SK-N-SH (cell line): Measurements from ENCODE around the gene PCLO. TPM values are rescaled to one million over a fixed set of nuclear protein-coding genes. Genes with fewer than 3 reads are reported as not detected.

ENCODE experiments used
- CTCF ChIA-PET: fragments of 300-600, 350-600 bp; formaldehyde crosslinking; extraction: SDS; loops from one replicate; lab custom pipeline; 2021; lab: Yijun Ruan, JAX
- POLR2A ChIA-PET: fragments of 350-600 bp; sonication (Branson Sonifier 250); formaldehyde crosslinking; extraction: SDS; loops from one replicate; lab custom pipeline; 2020; ENCODE audit warnings: antibody characterized with exemption, inconsistent platforms; lab: Yijun Ruan, JAX
- DNase-seq: peaks from one replicate; pipeline ENCODE4 v3.0.0; 2012
- H2AFZ ChIP-seq: fragments of 200-600 bp; sonication (generic); 2 replicates; pipeline ENCODE4 v1.8.1; 2016; ENCODE audit warnings: antibody characterized with exemption, mild to moderate bottlenecking, low read depth
- H3F3A ChIP-seq: fragments of 200-600 bp; sonication (generic); replicated peaks from 2 replicates; pipeline ENCODE3; 2016; ENCODE audit warnings: antibody characterized with exemption, mild to moderate bottlenecking; ENCODE audit not compliant: insufficient read depth
- H3K27ac ChIP-seq, 2 experiments: fragments of 200-500 bp in 1 of 2; fragments of 200-600 bp in 1 of 2; sonication (Bioruptor generic) in 1 of 2; sonication (generic), shearing (Covaris generic) in 1 of 2; 2 replicates each; pipeline versions ENCODE4 v1.5.1 to v1.6.1; 2014 to 2016; ENCODE audit warnings: low read depth in 2 of 2, inconsistent platforms in 1 of 2, low read length in 1 of 2, mild to moderate bottlenecking in 1 of 2, mixed read lengths in 1 of 2
- H3K27me3 ChIP-seq: fragments of 200-600 bp; sonication (generic), shearing (Covaris generic); 2 replicates; pipeline ENCODE4 v1.6.1; 2016; ENCODE audit warnings: mixed run types; ENCODE audit not compliant: insufficient read depth
- H3K36me3 ChIP-seq, 2 experiments: fragments of 200-500 bp in 1 of 2; fragments of 200-600 bp in 1 of 2; sonication (Bioruptor generic) in 1 of 2; sonication (generic) in 1 of 2; replicated peaks in 1 of 2; 2 replicates each; pipeline versions ENCODE3 to v1.5.1; 2014 to 2016; ENCODE audit warnings: low read length in 1 of 2, mild to moderate bottlenecking in 1 of 2; ENCODE audit not compliant: insufficient read depth in 2 of 2, control insufficient read depth in 1 of 2
- H3K4me1 ChIP-seq, 2 experiments: fragments of 200-500 bp in 1 of 2; fragments of 200-600 bp in 1 of 2; sonication (Bioruptor generic) in 1 of 2; sonication (generic), shearing (Covaris generic) in 1 of 2; 2 replicates each; pipeline versions ENCODE4 v1.5.1 to v1.6.1; 2014 to 2016; ENCODE audit warnings: low read depth in 1 of 2, low read length in 1 of 2, mixed run types in 1 of 2; ENCODE audit not compliant: insufficient read depth in 2 of 2, control insufficient read depth in 1 of 2
- H3K4me2 ChIP-seq: fragments of 200-600 bp; sonication (generic), shearing (Covaris generic); 2 replicates; pipeline ENCODE4 v1.6.1; 2017; ENCODE audit warnings: mixed run types
- H3K4me3 ChIP-seq, 2 experiments: fragments of 200-500 bp in 1 of 2; fragments of 200-600 bp in 1 of 2; sonication (Bioruptor generic) in 1 of 2; sonication (generic), shearing (Covaris generic) in 1 of 2; 2 replicates each; pipeline versions ENCODE4 v1.5.1 to v1.8.1; 2014 to 2016; ENCODE audit warnings: low read depth in 2 of 2, inconsistent platforms in 1 of 2, low read length in 1 of 2, mild to moderate bottlenecking in 1 of 2, mixed read lengths in 1 of 2, moderate library complexity in 1 of 2
- H3K79me2 ChIP-seq: fragments of 200-600 bp; sonication (generic); 2 replicates; pipeline ENCODE4 v1.8.1; 2017; ENCODE audit warnings: mild to moderate bottlenecking; ENCODE audit not compliant: insufficient read depth
- H3K9ac ChIP-seq: fragments of 200-600 bp; sonication (generic); 2 replicates; pipeline ENCODE4 v1.6.1; 2017; ENCODE audit warnings: mixed run types
- H3K9me2 ChIP-seq: fragments of 200-600 bp; sonication (generic); 2 replicates; pipeline ENCODE4 v1.6.1; 2017; ENCODE audit warnings: mixed run types
- H3K9me3 ChIP-seq: fragments of 200-600 bp; sonication (generic); 2 replicates; pipeline ENCODE4 v1.6.1; 2017; ENCODE audit warnings: mixed run types, mild to moderate bottlenecking, moderate library complexity
- H4K20me1 ChIP-seq: fragments of 200-600 bp; sonication (generic); 2 replicates; pipeline ENCODE4 v1.6.1; 2017; ENCODE audit warnings: mild to moderate bottlenecking, mixed run types; ENCODE audit not compliant: insufficient read depth
- ELF1 ChIP-seq: IDR thresholded peaks from 2 replicates; pipeline ENCODE4 v1.4.0; 2012
- EP300 ChIP-seq, 2 experiments: IDR thresholded peaks; 2 replicates each; pipeline versions ENCODE4 v1.4.0 to v1.6.1; 2012; ENCODE audit warnings: borderline replicate concordance in 1 of 2, low read depth in 1 of 2, low read length in 1 of 2
- FOSL2 ChIP-seq: IDR thresholded peaks from 2 replicates; pipeline ENCODE4 v1.4.0; 2012; ENCODE audit warnings: low read depth, mild to moderate bottlenecking, moderate library complexity, borderline replicate concordance
- FOXM1 ChIP-seq: IDR thresholded peaks from 2 replicates; pipeline ENCODE4 v1.4.0; 2012; ENCODE audit warnings: low read depth, mild to moderate bottlenecking
- GATA2 ChIP-seq: sonication (generic); formaldehyde crosslinking; IDR thresholded peaks from 2 replicates; pipeline ENCODE4 v1.5.0; 2020; ENCODE audit warnings: mild to moderate bottlenecking, missing genetic modification reagents
- JUND ChIP-seq: IDR thresholded peaks from 2 replicates; pipeline ENCODE4 v1.4.0; 2012
- MEF2A ChIP-seq: IDR thresholded peaks from 2 replicates; pipeline ENCODE4 v1.4.0; 2012; ENCODE audit warnings: low read depth, borderline replicate concordance
- NRF1 ChIP-seq: IDR thresholded peaks from 2 replicates; pipeline ENCODE4 v1.6.1; 2012; ENCODE audit warnings: low read depth, mild to moderate bottlenecking, low read length
- RAD21 ChIP-seq: IDR thresholded peaks from 2 replicates; pipeline ENCODE4 v1.6.1; 2012; ENCODE audit warnings: mild to moderate bottlenecking, low read length
- RCOR1 ChIP-seq: fragments of 150-350 bp; IDR thresholded peaks from 2 replicates; pipeline ENCODE4 v1.6.1; 2017; ENCODE audit warnings: antibody characterized with exemption, low read length
- RFX5 ChIP-seq: IDR thresholded peaks from 2 replicates; pipeline ENCODE4 v1.6.1; 2012; ENCODE audit warnings: mild to moderate bottlenecking, improper control_type of control experiment, low read length
- TAF1 ChIP-seq: IDR thresholded peaks from 2 replicates; pipeline ENCODE4 v1.6.1; 2012; ENCODE audit warnings: low read depth, mild to moderate bottlenecking, low read length, moderate library complexity, borderline replicate concordance
- USF1 ChIP-seq: IDR thresholded peaks from 2 replicates; pipeline ENCODE4 v1.4.0; 2012; ENCODE audit warnings: low read depth, borderline replicate concordance
- WGBS: methylation state at CpG from one replicate; pipeline ENCODE4 v1.1.6; 2017; ENCODE audit warnings: low lambda C conversion rate; 5-methylcytosine and 5-hydroxymethylcytosine counted together
- polyA plus RNA-seq, 3 experiments: library from polyadenylated mRNA; depleted of rRNA; stranded (reverse); fragments of >200 nt; gene quantifications; 2 replicates each; pipeline ENCODE4 v1.2.3, GENCODE V29; 2012
- TF ChIP-seq, protein P1 (sequence below): fragments of 200-600 bp; sonication (generic); IDR thresholded peaks from 2 replicates; pipeline ENCODE4 v1.6.1; 2017; ENCODE audit warnings: antibody characterized with exemption, mild to moderate bottlenecking, moderate library complexity

The PCLO gene
- polyA plus RNA-seq, 1 of the 3 experiments (the other 2 are of a cell fraction), result 0.51 TPM

- H3K4me1 ChIP-seq, result peaks cover 0 to 4% of the 10 kb centered on the region in 2 experiments; a peak in 2 of 4 replicates
- CTCF ChIA-PET, result interaction anchor here (0.6 to 1.6 kb wide), 5 partner anchors 15 to 491 kb away, joined by 3 read pairs; no protein-coding TSS in a partner anchor
- no peaks in the 10 kb centered on the region for H3K36me3 ChIP-seq
- no peak overlapping the region for H3K27ac ChIP-seq
- H3K4me3 ChIP-seq, result no peak overlapping the region
- no peaks in the 10 kb centered on the region for H3K79me2 ChIP-seq
- TF ChIP-seq MEF2A, result no peak
- TF ChIP-seq, all 33 proteins: peak for 0
- WGBS, result 45% methylated on average over 1 of the region's 1 CpG
- H3K9ac ChIP-seq, result no peak overlapping the region
- no peaks in the 10 kb centered on the region for H3K9me2 ChIP-seq
- H2AFZ ChIP-seq, result no peak overlapping the region
- no peak overlapping the region for H3K4me2 ChIP-seq
- DNase-seq, result no peak
- no peaks in the 10 kb centered on the region for H3F3A ChIP-seq
- POLR2A ChIA-PET, result no interaction called here
- H3K9me3 ChIP-seq, result no peaks in the 10 kb centered on the region
- no peaks in the 10 kb centered on the region for H4K20me1 ChIP-seq
- no peaks in the 10 kb centered on the region for H3K27me3 ChIP-seq
Observed at GRCh38 chr7:83020161-83020560, 142.5 kb downstream of the PCLO start.

GRCh38 chr7:83015916-83016315 is 146.8 kb downstream of the PCLO start:
- no peak for TF ChIP-seq FOSL2
- TF ChIP-seq, protein P1, sequence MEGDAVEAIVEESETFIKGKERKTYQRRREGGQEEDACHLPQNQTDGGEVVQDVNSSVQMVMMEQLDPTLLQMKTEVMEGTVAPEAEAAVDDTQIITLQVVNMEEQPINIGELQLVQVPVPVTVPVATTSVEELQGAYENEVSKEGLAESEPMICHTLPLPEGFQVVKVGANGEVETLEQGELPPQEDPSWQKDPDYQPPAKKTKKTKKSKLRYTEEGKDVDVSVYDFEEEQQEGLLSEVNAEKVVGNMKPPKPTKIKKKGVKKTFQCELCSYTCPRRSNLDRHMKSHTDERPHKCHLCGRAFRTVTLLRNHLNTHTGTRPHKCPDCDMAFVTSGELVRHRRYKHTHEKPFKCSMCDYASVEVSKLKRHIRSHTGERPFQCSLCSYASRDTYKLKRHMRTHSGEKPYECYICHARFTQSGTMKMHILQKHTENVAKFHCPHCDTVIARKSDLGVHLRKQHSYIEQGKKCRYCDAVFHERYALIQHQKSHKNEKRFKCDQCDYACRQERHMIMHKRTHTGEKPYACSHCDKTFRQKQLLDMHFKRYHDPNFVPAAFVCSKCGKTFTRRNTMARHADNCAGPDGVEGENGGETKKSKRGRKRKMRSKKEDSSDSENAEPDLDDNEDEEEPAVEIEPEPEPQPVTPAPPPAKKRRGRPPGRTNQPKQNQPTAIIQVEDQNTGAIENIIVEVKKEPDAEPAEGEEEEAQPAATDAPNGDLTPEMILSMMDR, result no peak
- no peak for TF ChIP-seq USF1
- TF ChIP-seq TAF1, result no peak
- no peak for TF ChIP-seq RAD21
- no peak for TF ChIP-seq RFX5
- no peak for TF ChIP-seq JUND
- 38% methylated on average over 2 of the region's 2 CpGs for WGBS
- no peak for DNase-seq
- Histone ChIP-seq H3K79me2 (no peaks in the 10 kb centered on the region), H3K4me1 (peaks cover 0 to 4% of the 10 kb centered on the region in 2 experiments; a peak in 2 of 4 replicates), H3K27ac (no peak overlapping the region), H3K4me2 (no peak overlapping the region), H3K4me3 (no peak overlapping the region), H3K36me3 (no peaks in the 10 kb centered on the region), H3K9ac (no peak overlapping the region), H2AFZ (no peak overlapping the region), H3K27me3 (no peaks in the 10 kb centered on the region), H3K9me2 (no peaks in the 10 kb centered on the region), H3K9me3 (no peaks in the 10 kb centered on the region), H4K20me1 (no peaks in the 10 kb centered on the region), H3F3A (no peaks in the 10 kb centered on the region)
- CTCF ChIA-PET, result no interaction called here
- POLR2A ChIA-PET, result no interaction called here

DNA sequence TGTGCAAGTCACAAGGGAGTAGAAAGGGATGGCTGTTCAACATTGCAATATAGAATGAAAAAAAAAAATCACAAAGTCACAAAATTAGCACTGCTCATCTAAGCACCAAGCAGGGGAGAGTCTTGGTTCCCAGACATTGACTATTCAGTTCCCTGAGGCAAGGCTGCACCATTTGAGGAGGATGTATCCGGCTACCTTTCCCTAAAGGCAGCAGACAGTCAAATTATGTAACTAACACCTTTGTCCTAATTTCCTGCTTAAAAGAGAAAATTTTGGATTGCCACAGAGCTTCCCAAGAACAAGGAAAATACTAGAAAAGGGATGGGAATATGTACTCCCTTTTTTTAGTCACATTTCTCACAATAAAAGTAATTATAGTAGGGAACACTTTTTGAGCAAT is 148.1 kb downstream of the PCLO start:
- Histone ChIP-seq H3K9me3 (no peaks in the 10 kb centered on the region), H3K27me3 (no peaks in the 10 kb centered on the region), H3K27ac (no peak overlapping the region), H4K20me1 (no peaks in the 10 kb centered on the region), H3K4me1 (peaks cover 0 to 4% of the 10 kb centered on the region in 2 experiments; a peak in 2 of 4 replicates), H3K4me3 (no peak overlapping the region), H3F3A (no peaks in the 10 kb centered on the region), H3K36me3 (no peaks in the 10 kb centered on the region), H3K9ac (no peak overlapping the region), H3K9me2 (no peaks in the 10 kb centered on the region), H3K79me2 (no peaks in the 10 kb centered on the region), H2AFZ (no peak overlapping the region), H3K4me2 (no peak overlapping the region)
- no peak for TF ChIP-seq FOSL2
- no peak for TF ChIP-seq GATA2
- TF ChIP-seq RCOR1, result no peak
- no peak for TF ChIP-seq NRF1
- no peak for TF ChIP-seq ELF1
- no peak for TF ChIP-seq USF1
- TF ChIP-seq FOXM1, result no peak
- TF ChIP-seq, protein P1, result no peak
- no peak for TF ChIP-seq EP300 (IDR thresholded peaks at IDR 0.05; ENCODE audit: borderline replicate concordance in 1 of 2, low read depth in 1 of 2, low read length in 1 of 2)
- CTCF ChIA-PET, result interaction anchor here (1.5 kb wide), 1 partner anchor 8 kb away, joined by 3 read pairs; no protein-coding TSS in a partner anchor
- no peak for DNase-seq
- POLR2A ChIA-PET, result no interaction called here
- WGBS, result 75% methylated on average over 1 of the region's 1 CpG
